Neutrophil (primary cell): ENCODE measurements around the gene COX6B2.
A peak's percentile ranks its signal among the peaks of the same experiment; 100 is the strongest.

ENCODE experiments used
- H3K27ac ChIP-seq: fragments of 200-600 bp; sonication (generic); 2 replicates; pipeline ENCODE4 v1.5.1; 2016; ENCODE audit warnings: mild to moderate bottlenecking, moderate library complexity
- H3K27me3 ChIP-seq: fragments of 200-600 bp; sonication (generic); 2 replicates; pipeline ENCODE4 v1.6.0; 2016; ENCODE audit warnings: mild to moderate bottlenecking
- H3K36me3 ChIP-seq: fragments of 200-600 bp; sonication (generic); 2 replicates; pipeline ENCODE4 v1.5.1; 2017
- H3K4me1 ChIP-seq, 2 experiments: fragments of 200-600 bp in 1 of 2; sonication (generic) in 1 of 2; 1 replicate in 1 of 2; 2 replicates in 1 of 2; pipeline versions ENCODE4 v1.5.1 to v1.6.1; 2013 to 2016; ENCODE audit warnings: low read depth in 1 of 2, low read length in 1 of 2, mild to moderate bottlenecking in 1 of 2, moderate library complexity in 1 of 2; ENCODE audit not compliant: control insufficient read depth in 1 of 2, insufficient read depth in 1 of 2
- H3K4me3 ChIP-seq, 2 experiments: fragments of 200-600 bp in 1 of 2; sonication (generic) in 1 of 2; 1 replicate in 1 of 2; 2 replicates in 1 of 2; pipeline ENCODE4 v1.5.1; 2013 to 2016; ENCODE audit warnings: low read depth in 1 of 2, low read length in 1 of 2, mild to moderate bottlenecking in 1 of 2, moderate library complexity in 1 of 2
- H3K9me3 ChIP-seq: fragments of 200-600 bp; sonication (generic); 2 replicates; pipeline ENCODE4 v1.5.1; 2016
- TF ChIP-seq, protein P1 (sequence below): fragments of 200-600 bp; sonication (generic); IDR thresholded peaks from 2 replicates; pipeline ENCODE4 v1.5.1; 2016; ENCODE audit warnings: antibody characterized with exemption

COX6B2 gene

GRCh38 chr19:55360902-55361301, 6.4 kb upstream of the COX6B2 start:
- Histone ChIP-seq H3K27me3 (peaks cover 41% of the 10 kb centered on the region), H3K4me1 (no peaks in the 10 kb centered on the region), H3K27ac (no peak overlapping the region), H3K36me3 (no peaks in the 10 kb centered on the region), H3K4me3 (no peak overlapping the region), H3K9me3 (no peaks in the 10 kb centered on the region)
- TF ChIP-seq, protein P1, sequence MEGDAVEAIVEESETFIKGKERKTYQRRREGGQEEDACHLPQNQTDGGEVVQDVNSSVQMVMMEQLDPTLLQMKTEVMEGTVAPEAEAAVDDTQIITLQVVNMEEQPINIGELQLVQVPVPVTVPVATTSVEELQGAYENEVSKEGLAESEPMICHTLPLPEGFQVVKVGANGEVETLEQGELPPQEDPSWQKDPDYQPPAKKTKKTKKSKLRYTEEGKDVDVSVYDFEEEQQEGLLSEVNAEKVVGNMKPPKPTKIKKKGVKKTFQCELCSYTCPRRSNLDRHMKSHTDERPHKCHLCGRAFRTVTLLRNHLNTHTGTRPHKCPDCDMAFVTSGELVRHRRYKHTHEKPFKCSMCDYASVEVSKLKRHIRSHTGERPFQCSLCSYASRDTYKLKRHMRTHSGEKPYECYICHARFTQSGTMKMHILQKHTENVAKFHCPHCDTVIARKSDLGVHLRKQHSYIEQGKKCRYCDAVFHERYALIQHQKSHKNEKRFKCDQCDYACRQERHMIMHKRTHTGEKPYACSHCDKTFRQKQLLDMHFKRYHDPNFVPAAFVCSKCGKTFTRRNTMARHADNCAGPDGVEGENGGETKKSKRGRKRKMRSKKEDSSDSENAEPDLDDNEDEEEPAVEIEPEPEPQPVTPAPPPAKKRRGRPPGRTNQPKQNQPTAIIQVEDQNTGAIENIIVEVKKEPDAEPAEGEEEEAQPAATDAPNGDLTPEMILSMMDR: no peak

DNA sequence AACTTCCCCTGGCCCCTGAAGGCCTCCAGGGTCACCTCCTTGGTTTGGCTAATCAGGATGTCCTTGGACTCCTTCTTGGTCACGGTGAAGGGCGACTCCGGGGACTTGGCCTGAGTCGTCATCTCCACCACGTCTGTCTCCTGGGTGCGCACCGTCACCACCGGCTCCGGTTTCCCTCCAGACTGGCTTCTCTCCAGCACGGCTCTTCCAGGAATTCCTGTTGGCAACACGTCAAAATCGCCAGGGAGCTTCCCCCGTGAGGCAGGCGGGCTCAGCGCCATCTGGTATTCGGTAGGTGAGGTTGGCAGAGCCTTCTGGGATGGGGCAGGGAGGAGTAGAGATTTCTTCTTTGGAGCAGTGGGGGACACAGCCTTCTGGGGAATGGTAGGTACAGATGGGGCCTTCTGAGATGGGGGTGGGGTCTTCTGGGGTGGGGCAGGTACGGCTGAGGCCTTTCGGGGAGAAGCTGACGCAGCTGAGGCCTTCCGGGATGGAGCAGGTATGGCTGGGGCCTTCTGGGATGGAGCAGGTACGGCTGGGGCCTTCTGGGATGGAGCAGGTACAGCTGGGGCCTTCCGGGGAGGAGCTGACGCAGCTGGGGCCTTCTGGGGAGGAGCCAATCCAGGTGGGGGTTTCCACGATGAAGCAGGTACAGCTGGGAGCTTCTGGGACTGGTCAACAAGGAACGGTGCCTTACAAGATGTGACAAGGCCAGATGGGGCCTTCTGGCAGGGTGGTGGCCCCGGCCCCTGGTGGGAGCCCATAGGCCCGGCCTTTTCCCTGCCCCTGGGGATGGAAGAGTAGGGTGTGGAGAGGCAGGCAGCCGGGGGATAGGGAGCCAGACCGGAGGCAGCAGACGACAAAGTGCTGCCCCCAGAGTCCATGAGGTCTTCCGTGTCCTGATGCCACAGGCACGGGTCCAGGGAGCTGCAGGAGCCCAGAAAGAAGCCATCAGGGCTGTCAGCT, 4.7 kb upstream of the COX6B2 start:
- peaks cover 47% of the 10 kb centered on the region for H3K27me3 ChIP-seq
- H3K4me3 ChIP-seq: no peak overlapping the region
- no peaks in the 10 kb centered on the region for H3K9me3 ChIP-seq
- no peak overlapping the region for H3K27ac ChIP-seq
- H3K36me3 ChIP-seq: no peaks in the 10 kb centered on the region
- TF ChIP-seq, protein P1: no peak
- H3K4me1 ChIP-seq: peaks cover 0 to 5% of the 10 kb centered on the region in 2 experiments

GRCh38 chr19:55358493-55358892, 4.0 kb upstream of the COX6B2 start:
- Histone ChIP-seq H3K9me3 (no peaks in the 10 kb centered on the region), H3K36me3 (no peaks in the 10 kb centered on the region), H3K27ac (no peak overlapping the region), H3K27me3 (peaks cover 51% of the 10 kb centered on the region), H3K4me3 (no peak overlapping the region), H3K4me1 (peaks cover 3 to 12% of the 10 kb centered on the region in 2 experiments)
- TF ChIP-seq, protein P1: no peak

DNA sequence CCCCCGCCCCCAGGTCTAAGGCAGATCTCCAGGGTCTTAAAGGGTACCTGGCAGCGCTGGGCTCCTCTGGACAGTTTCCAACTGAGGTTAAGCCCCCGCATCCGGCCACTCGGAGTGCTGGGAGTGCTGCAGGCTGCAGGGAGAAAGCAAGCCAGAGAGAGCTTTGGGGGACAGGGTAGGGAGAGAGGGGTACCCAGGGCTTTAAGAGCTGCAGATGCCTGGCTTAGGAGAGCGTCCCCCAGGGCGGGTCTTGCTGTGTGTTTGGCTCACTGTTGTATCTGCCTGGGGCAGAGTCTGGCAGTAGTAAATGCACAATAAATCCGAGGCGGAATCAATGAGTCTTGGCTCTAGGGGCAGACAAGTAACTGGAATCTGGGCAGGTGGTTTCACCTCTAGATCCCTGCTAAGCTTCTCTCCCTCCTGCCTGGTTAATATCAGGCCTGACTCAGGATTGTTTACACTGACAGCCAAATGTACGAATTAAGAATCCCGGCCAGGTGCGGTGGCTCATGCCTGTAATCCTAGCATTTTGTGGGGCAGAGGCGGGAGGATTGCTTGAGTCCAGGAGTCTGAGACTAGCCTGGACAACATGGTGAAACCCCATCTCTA, 798 bp upstream of the COX6B2 start:
- no peaks in the 10 kb centered on the region for H3K9me3 ChIP-seq
- peaks cover 80% of the 10 kb centered on the region for H3K27me3 ChIP-seq
- no peaks in the 10 kb centered on the region for H3K36me3 ChIP-seq
- no peak overlapping the region for H3K27ac ChIP-seq
- TF ChIP-seq, protein P1: no peak
- H3K4me3 ChIP-seq: no peak overlapping the region
- peaks cover 7 to 15% of the 10 kb centered on the region in 2 experiments for H3K4me1 ChIP-seq

GRCh38 chr19:55353803-55354697, 469 bp downstream of the COX6B2 start:
- H3K4me3 ChIP-seq: peak overlapping the region; percentile 65 to 66
- peaks cover 80% of the 10 kb centered on the region for H3K27me3 ChIP-seq
- H3K9me3 ChIP-seq: no peaks in the 10 kb centered on the region
- H3K27ac ChIP-seq: no peak overlapping the region
- TF ChIP-seq, protein P1: no peak
- peaks cover 7 to 15% of the 10 kb centered on the region in 2 experiments for H3K4me1 ChIP-seq
- H3K36me3 ChIP-seq: no peaks in the 10 kb centered on the region
